HG03378 (cell line): ENCODE results near the gene TIAM2.
A peak's percentile ranks its signal among the peaks of the same experiment; 100 is the strongest.
"Not testable (repeated sequence)": the region's sequence is repeated elsewhere in the genome, so short reads cannot be mapped to it uniquely, and the experiment has no call there.

Experiments
- ATAC-seq: cut with Tn5 transposase; IDR thresholded peaks from one replicate; pipeline ENCODE4 v1.9.1; 2021; ENCODE audit warnings: mild to moderate bottlenecking, moderate library complexity; ENCODE audit not compliant: unreplicated experiment

TIAM2 gene

DNA sequence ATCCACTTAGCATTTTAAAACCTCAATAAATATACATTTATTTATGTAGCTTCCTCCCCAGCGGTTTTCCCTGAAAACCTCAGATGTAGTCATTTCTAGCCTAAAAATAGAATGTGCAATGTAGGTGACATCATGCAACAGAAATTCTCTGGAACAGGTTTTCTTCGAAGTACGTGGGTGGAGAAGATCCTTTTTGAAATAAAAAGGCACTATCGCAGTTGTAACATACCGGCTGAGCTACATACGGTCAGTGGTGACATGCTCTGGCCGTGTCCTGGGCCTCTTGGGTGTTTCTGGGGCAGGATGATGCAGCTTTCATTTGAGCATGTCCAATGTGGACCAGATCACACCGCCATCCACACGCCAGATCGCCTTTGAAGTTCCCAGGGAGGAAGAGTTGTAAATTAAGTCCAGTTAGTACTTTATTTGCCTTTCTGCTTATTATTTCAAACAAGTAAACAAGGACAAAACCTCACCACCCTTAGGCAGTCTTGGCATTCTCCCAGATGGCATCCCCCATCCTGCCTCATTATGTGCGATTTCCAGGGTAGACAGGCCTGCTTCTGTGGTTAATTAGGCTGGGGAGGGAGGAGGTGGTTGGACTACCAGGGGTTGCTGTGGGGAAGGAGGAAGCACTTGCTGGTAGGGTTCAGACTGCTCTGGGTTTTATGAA, 159.2 kb downstream of the TIAM2 start:
- ATAC-seq: no peak

GRCh38 chr6:155155787-155156447, 160.8 kb downstream of the TIAM2 start:
- ATAC-seq: no peak

- ATAC-seq: no peak
Observed at GRCh38 chr6:155157101-155157500, 162.0 kb downstream of the TIAM2 start.

GRCh38 chr6:155158030-155158843, 163.1 kb downstream of the TIAM2 start:
- ATAC-seq: peak; percentile 54

DNA sequence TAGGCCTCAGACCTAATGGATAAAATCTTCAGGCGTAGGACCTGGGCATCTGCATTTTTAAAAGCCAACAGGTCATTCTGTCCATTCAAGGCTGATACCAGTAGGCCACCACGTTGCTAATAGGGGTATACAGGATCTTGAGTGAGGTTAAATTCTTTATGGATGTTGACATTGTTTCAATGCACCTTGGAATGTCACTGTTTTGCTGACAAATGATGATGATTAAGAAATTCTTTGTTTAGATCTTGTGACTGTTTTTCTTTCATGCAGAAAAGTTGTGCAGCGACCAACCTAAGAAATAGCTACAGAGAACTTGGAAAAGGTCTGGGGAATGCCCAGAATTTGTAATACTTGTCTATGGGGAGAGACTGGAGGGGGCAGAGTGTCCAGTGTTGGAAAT, 167.6 kb downstream of the TIAM2 start:
- no peak for ATAC-seq

GRCh38 chr6:155163601-155164000, 168.5 kb downstream of the TIAM2 start:
- ATAC-seq: no peak

DNA sequence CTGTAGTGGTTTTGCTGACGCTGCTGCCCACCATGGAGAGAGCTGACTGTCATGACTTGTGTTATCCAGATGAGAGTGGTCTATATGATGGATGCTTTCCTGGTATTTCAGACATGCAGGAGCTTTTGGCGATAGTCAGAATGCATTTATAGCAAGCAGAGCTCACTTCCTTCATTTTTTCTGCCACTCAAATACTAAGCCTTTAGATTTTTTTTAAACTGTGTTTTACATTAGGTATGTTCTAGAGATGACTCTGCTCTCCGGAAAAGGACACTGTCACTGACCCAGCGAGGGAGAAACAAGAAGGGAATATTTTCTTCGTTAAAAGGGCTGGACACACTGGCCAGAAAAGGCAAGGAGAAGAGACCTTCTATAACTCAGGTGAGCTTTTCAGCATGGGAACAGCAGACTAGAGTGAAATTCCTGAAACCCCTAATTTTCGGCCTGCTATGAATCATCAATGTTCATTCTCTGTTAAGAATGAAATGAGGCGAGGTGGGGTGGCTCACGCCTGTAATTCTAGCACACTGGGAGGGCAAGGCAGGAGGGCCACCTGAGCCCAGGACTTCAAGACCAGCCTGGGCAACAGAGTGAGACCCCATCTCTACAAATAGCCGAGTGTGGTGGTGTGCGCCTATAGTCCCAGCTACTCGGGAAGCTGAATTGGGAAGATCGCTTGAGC, 170.1 kb downstream of the TIAM2 start:
- ATAC-seq: no peak

DNA sequence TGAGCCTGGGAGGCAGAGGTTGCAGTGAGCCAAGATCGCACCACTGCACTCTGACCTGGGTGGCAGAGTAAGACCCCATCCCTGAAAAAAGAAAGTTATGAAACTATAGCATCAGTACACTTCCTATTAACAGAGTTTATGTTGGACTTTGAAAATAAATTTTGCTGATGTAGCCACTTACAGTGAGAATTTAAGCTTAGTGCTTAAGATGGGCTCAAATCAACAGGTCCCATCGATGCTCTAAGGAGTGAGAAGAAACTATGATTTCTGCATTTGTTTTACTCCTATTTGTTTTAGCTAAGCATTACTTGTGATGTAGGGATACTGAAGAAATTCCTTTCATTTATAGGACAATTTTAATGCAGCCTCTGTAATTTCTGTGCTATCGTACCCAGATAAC, 175.4 kb downstream of the TIAM2 start:
- ATAC-seq: no peak

GRCh38 chr6:155171109-155171746, 176.1 kb downstream of the TIAM2 start:
- ATAC-seq: peak; percentile 85

DNA sequence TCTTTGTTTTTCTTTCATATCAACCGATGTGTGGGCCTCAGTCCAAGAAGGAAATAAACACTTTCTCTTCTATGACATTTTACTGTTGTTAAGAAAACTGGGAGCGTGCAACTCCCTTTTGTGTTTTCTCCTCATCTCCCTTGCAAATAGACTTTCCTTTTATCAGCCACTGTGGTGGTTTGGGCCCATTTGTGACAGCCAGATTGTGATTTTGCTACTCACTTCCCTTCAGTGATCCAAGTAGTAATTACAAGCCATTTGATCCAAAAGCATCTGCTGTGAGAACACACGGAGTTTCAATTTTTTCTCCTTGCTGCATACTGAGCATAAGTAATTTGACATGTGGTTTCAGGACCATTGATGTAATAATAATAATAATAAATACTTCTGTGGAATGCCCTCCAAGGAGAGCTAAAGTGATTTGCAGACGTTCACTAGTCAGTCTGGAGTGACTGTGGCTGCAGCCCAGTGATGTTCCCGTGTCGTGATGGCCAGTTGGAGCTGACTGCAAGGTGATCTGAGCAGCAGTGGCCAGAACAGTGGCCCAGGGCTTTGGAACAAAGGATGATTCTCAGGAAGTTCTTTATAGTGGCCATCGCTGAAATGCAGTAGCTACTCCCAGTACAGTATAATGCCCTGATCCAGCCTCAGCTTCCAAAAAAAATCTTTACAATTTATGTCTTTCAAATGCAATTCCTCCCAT, 176.8 kb downstream of the TIAM2 start:
- no peak for ATAC-seq

DNA sequence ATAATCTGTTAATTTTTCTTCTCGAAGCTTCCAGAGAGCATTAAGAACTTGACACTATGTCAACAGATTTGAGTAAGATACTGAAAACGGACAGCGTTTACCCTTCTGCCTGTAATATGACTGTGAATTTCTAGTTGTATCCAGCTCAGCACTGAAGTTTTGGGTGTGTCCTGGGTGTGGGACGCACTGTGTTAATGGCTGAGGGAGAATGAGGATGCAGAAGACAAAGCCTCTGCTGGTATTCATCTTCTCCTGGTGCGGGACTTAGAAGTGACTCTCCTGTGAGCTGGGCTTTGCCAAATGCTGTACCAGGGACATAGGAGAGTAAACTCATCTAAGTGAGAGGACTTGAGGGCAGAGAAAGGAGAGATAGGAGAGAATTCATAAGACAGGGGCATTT, 178.4 kb downstream of the TIAM2 start:
- ATAC-seq: no peak

DNA sequence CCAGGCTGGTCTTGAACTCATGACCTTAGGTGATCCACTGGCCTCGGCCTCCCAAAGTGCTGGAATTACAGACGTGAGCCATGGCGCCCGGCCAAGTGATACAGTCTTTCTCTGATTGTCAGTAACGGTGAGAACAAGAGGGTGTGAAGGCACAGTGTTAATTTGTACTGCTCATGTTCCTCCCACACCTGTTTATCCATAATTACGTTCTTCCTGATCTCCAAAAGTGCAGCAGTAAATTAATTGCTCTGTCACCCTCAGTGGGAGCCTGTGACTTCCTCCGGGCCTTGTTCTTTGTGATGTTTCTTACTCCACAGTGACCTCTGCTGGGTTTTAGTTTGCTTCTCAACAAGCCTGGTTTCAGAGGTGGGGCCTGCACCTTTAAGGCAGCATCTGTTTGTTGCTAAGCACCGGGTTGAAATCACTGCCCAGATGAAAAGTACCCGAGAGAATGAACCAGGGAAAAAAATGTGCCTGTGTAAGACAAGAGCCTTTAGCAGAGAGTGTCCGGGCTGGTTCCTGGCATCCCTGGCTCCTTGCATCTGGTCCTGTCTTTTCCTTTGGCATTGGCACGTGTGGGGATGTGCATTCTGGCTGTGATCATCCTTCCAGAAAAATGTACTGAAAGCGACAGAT, 179.6 kb downstream of the TIAM2 start:
- ATAC-seq: peak; percentile 57

DNA sequence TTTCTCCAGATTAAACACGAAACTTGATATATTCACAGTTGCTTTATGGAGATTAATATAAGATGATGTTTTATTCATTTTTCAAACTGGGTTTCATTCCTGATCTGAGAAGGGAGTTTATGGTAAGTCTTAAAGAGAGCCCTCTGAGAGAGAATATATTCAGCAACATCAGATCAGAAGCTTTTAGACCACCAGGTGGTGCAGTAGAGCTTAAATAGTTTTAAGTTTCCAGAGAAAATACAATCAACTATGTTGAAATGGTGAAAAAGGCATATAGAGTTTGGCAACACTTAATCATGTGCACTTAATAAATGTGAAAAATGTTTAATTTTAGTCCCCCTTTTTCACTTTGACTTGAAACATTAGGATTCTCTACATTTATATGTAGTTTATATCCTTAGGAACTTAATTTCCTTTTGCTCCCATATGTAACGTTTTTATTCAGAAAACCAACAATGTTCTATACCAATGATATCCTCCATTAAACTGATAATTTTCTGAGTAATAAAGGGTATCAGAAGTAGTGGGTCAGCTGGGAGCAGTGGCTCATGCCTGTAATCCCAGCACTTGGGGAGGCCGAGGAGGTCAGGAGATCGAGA, 182.3 kb downstream of the TIAM2 start:
- ATAC-seq: no peak

GRCh38 chr6:155181498-155181897, 186.4 kb downstream of the TIAM2 start:
- peak; percentile 75 for ATAC-seq

DNA sequence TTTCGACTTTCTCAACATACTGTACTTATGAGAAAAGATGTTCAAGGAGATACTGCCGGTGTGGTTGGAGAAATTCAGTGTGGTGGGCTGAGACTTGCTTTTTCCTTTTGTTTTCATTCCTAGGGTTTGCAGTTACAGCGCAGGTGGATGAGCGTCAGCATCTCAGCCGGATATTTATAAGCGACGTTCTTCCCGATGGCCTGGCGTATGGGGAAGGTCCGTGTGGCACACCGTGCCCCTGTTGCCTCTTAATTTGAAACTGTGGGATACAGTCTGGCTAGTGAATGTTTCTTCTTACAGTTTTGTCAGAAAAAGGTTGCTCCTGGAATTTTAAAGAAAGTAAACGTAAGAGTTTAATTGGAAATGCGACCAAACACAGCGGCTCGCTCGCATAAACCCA, 187.0 kb downstream of the TIAM2 start:
- no peak for ATAC-seq

- peak; percentile 41 for ATAC-seq
Observed at GRCh38 chr6:155183095-155183494, 188.0 kb downstream of the TIAM2 start.

- not testable (repeated sequence) for ATAC-seq
Observed at GRCh38 chr6:155185041-155185440, 189.9 kb downstream of the TIAM2 start.

DNA sequence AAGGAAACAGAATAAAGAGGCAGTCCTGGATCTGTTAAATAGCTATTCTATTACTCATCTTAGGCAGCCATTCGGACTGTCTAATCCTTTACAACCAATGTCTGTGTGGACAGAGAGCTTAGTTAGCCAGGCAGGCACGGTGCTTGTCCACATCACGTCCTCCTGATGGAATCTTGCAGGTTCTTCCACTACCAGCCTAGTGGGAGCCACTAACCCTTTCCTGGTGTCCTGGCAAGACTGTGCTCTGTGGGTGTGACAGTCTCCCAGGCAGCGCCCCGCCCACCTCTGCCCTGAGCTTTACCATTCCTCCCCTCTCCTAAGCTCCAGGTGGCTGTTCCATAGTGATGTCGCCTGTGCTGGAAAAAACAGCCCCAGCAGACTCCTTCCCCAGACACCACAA, 190.4 kb downstream of the TIAM2 start:
- no peak for ATAC-seq

GRCh38 chr6:155186052-155186658, 191.0 kb downstream of the TIAM2 start:
- no peak for ATAC-seq
